KMS-11 (cell line): ENCODE results near the gene SFT2D3.
"Not testable (repeated sequence)": the region's sequence is repeated elsewhere in the genome, so short reads cannot be mapped to it uniquely, and the experiment has no call there.

Experiments used
- H2AFZ ChIP-seq: fragments of 200-600 bp; sonication (generic); 2 replicates; pipeline ENCODE4 v1.6.1; 2016; ENCODE audit warnings: antibody characterized with exemption, mixed run types, low read depth
- H3K27ac ChIP-seq: fragments of 200-600 bp; sonication (generic); 2 replicates; pipeline ENCODE4 v1.6.1; 2016; ENCODE audit warnings: mild to moderate bottlenecking, mixed run types
- H3K27me3 ChIP-seq: fragments of 200-600 bp; sonication (generic); 2 replicates; pipeline ENCODE4 v1.6.1; 2017; ENCODE audit warnings: mild to moderate bottlenecking, low read depth, mixed run types, moderate library complexity; ENCODE audit not compliant: insufficient read depth
- H3K36me3 ChIP-seq: fragments of 200-600 bp; sonication (generic); 2 replicates; pipeline ENCODE4 v1.6.1; 2017; ENCODE audit warnings: mild to moderate bottlenecking, mixed run types; ENCODE audit not compliant: insufficient read depth
- H3K4me1 ChIP-seq: fragments of 200-600 bp; sonication (generic); 2 replicates; pipeline ENCODE4 v1.6.1; 2016; ENCODE audit warnings: mild to moderate bottlenecking, low read depth, mixed run types; ENCODE audit not compliant: poor library complexity, severe bottlenecking
- H3K4me2 ChIP-seq: fragments of 200-600 bp; sonication (generic); 2 replicates; pipeline ENCODE4 v1.7.0; 2016; ENCODE audit warnings: mild to moderate bottlenecking, mixed run types
- H3K4me3 ChIP-seq: fragments of 200-600 bp; sonication (generic); IDR thresholded peaks from 2 replicates; pipeline ENCODE4 v1.6.1; 2017; ENCODE audit warnings: low read depth, low read length, mixed read lengths; ENCODE audit not compliant: insufficient read depth
- H3K79me2 ChIP-seq: fragments of 200-600 bp; sonication (generic); 2 replicates; pipeline ENCODE4 v1.6.1; 2016; ENCODE audit warnings: low read depth, mixed run types; ENCODE audit not compliant: insufficient read depth
- H3K9ac ChIP-seq: fragments of 200-600 bp; sonication (generic); 2 replicates; pipeline ENCODE4 v1.6.1; 2016; ENCODE audit warnings: mild to moderate bottlenecking, mixed run types
- H4K20me1 ChIP-seq: fragments of 200-600 bp; sonication (generic); 2 replicates; pipeline ENCODE4 v1.6.1; 2016; ENCODE audit warnings: mild to moderate bottlenecking, mixed run types; ENCODE audit not compliant: insufficient read depth
- CTCF ChIP-seq: fragments of 200-600 bp; sonication (generic); conservative IDR thresholded peaks from 2 replicates; pipeline ENCODE4 v1.6.1; 2017; ENCODE audit warnings: low read depth, mild to moderate bottlenecking, antibody characterized with exemption, low read length, moderate library complexity, mixed read lengths

Gene SFT2D3

DNA sequence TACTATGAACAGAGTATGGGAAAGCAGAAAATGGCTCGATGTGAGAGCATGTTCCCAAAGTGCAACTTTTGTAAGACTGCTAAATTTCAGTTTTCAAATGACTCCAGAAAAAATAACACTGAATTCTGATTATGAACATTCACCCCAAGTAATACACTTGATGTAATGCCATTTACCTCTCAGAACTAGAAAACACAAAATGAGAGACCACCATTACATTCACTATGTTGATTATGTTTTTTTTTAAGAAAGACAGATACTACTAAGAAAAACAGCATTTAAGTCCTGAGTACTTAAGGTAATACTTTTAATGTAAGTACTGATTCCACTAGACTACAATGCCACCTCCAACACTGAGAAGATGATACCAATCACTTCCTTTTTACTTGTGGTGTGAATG lies 38.5 kb downstream of the SFT2D3 start:
- Histone ChIP-seq H2AFZ (no peak overlapping the region), H3K27ac (no peak overlapping the region), H3K4me2 (no peak overlapping the region), H3K79me2 (no peaks in the 10 kb centered on the region), H4K20me1 (no peaks in the 10 kb centered on the region), H3K36me3 (no peaks in the 10 kb centered on the region), H3K27me3 (no peaks in the 10 kb centered on the region), H3K4me3 (no peak overlapping the region), H3K9ac (no peak overlapping the region), H3K4me1 (peaks cover 25% of the 10 kb centered on the region)
- no peak for TF ChIP-seq CTCF

DNA sequence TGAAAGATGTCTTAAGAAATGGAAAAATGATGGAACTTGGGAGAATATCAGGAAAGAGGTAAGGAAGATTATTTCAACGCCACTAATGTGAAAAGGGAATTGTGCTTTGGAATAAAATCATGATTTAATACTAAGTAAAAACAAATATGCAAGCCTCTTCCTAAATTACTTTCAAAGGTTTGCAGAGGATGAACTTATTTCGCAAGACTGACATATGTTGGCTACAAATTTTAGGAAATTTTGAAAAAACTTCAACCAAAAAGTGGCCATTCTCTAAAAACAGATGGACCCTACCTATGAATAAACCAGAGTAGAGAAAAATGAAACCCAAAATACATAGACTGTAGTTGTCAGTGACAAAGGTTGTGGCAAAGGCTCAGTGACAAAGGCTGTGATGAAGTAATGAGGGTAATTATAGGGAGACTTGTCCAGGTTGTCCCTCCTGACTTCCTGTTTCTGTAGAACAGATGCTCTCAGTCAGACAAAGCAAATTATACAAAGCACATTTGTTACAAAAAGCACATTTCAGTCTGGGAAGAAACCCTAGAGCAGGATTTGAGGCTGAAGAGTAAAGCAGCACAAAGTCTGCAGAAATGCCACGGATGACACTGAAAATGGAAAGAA lies 39.5 kb downstream of the SFT2D3 start:
- Histone ChIP-seq H3K36me3 (no peaks in the 10 kb centered on the region), H4K20me1 (no peaks in the 10 kb centered on the region), H3K4me2 (no peak overlapping the region), H3K9ac (no peak overlapping the region), H3K4me1 (peaks cover 30% of the 10 kb centered on the region), H3K4me3 (no peak overlapping the region), H3K27me3 (no peaks in the 10 kb centered on the region), H3K79me2 (no peaks in the 10 kb centered on the region), H2AFZ (no peak overlapping the region), H3K27ac (no peak overlapping the region)
- no peak for TF ChIP-seq CTCF

DNA sequence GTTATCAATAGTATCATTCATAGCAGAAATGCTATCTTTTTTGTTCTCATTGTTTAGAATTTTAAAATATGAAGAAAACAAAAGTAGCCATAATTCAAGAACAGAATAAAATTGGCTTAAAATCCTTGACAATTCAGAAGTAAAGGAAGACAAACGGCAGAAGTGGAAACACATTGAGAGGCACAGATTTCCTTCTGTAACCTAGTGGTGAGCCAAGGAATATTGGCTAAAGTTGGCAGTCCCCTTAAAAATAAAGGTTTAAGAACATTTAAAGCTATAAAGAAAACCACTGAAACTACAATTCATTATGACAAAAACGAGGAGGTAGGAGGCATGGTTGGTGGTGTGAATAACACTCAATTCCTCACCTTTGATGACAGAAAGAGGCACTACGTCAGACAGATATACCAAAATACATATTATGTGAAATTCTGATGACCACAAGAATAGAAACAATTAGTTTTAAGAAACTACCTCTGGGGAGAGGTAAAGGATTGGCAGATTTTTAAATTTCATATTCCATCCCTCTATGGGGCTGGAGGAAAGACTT lies 42.3 kb downstream of the SFT2D3 start:
- Histone ChIP-seq H3K27me3 (no peaks in the 10 kb centered on the region), H3K4me3 (no peak overlapping the region), H3K4me1 (peaks cover 30% of the 10 kb centered on the region), H2AFZ (no peak overlapping the region), H4K20me1 (no peaks in the 10 kb centered on the region), H3K27ac (no peak overlapping the region), H3K36me3 (no peaks in the 10 kb centered on the region), H3K9ac (no peak overlapping the region), H3K4me2 (no peak overlapping the region; the same call in 1 of the 2 replicates), H3K79me2 (no peaks in the 10 kb centered on the region)
- no peak for TF ChIP-seq CTCF

GRCh38 chr2:127747621-127748020 lies 46.3 kb downstream of the SFT2D3 start:
- no peak overlapping the region for H3K4me2 ChIP-seq
- H2AFZ ChIP-seq: no peak overlapping the region
- no peak overlapping the region for H3K27ac ChIP-seq
- no peaks in the 10 kb centered on the region for H3K36me3 ChIP-seq
- H3K79me2 ChIP-seq: no peaks in the 10 kb centered on the region
- H3K27me3 ChIP-seq: no peaks in the 10 kb centered on the region
- H3K4me3 ChIP-seq: no peak overlapping the region
- H3K4me1 ChIP-seq: peaks cover 24% of the 10 kb centered on the region
- no peak overlapping the region for H3K9ac ChIP-seq
- H4K20me1 ChIP-seq: no peaks in the 10 kb centered on the region
- TF ChIP-seq CTCF: no peak

GRCh38 chr2:127749537-127749936 lies 48.2 kb downstream of the SFT2D3 start:
- H3K79me2 ChIP-seq, H3K4me3 ChIP-seq, H3K9ac ChIP-seq, H2AFZ ChIP-seq, H3K4me1 ChIP-seq, H3K36me3 ChIP-seq, H3K27me3 ChIP-seq, H3K4me2 ChIP-seq, H4K20me1 ChIP-seq, H3K27ac ChIP-seq: not testable (repeated sequence)
